Mucosa of stomach (tissue), 1 donor: ENCODE results near the gene JADE2.

ENCODE experiments used
- H3K27me3 ChIP-seq: one replicate; pipeline ENCODE4 v1.7.0; 2013; ENCODE audit warnings: mild to moderate bottlenecking, low read length; ENCODE audit not compliant: control insufficient read depth, insufficient read depth
- H3K36me3 ChIP-seq: one replicate; pipeline ENCODE4 v1.7.0; 2013; ENCODE audit warnings: low read length; ENCODE audit not compliant: control insufficient read depth, insufficient read depth
- H3K4me1 ChIP-seq: one replicate; pipeline ENCODE4 v1.7.0; 2013; ENCODE audit warnings: mild to moderate bottlenecking, low read length; ENCODE audit not compliant: control insufficient read depth, insufficient read depth
- H3K4me3 ChIP-seq: one replicate; pipeline ENCODE4 v1.7.0; 2013; ENCODE audit warnings: low read length
- H3K9ac ChIP-seq: one replicate; pipeline ENCODE4 v1.7.0; 2013; ENCODE audit warnings: mild to moderate bottlenecking, low read length, moderate library complexity
- H3K9me3 ChIP-seq: one replicate; pipeline ENCODE4 v1.7.0; 2013; ENCODE audit warnings: mild to moderate bottlenecking, low read length, moderate library complexity; ENCODE audit not compliant: control insufficient read depth
- donor health status: Pancreatic carcinoma.

JADE2 gene

GRCh38 chr5:134571693-134572405, 46.4 kb downstream of the JADE2 start:
- no peak overlapping the region for H3K9ac ChIP-seq
- no peak overlapping the region for H3K4me3 ChIP-seq
- H3K27me3 ChIP-seq: no peaks in the 10 kb centered on the region
- H3K4me1 ChIP-seq: peaks cover 26% of the 10 kb centered on the region
- H3K36me3 ChIP-seq: peaks cover 10% of the 10 kb centered on the region
- no peaks in the 10 kb centered on the region for H3K9me3 ChIP-seq

GRCh38 chr5:134572811-134573210, 47.3 kb downstream of the JADE2 start:
- H3K9me3 ChIP-seq: no peaks in the 10 kb centered on the region
- no peak overlapping the region for H3K4me3 ChIP-seq
- no peaks in the 10 kb centered on the region for H3K27me3 ChIP-seq
- H3K9ac ChIP-seq: no peak overlapping the region
- peaks cover 25% of the 10 kb centered on the region for H3K4me1 ChIP-seq
- peaks cover 6% of the 10 kb centered on the region for H3K36me3 ChIP-seq

- H3K9ac ChIP-seq: no peak overlapping the region
- H3K4me1 ChIP-seq: peaks cover 10% of the 10 kb centered on the region
- peaks cover 6% of the 10 kb centered on the region for H3K36me3 ChIP-seq
- H3K9me3 ChIP-seq: no peaks in the 10 kb centered on the region
- H3K27me3 ChIP-seq: no peaks in the 10 kb centered on the region
- H3K4me3 ChIP-seq: no peak overlapping the region
These were observed 49.1 kb downstream of the JADE2 start for GRCh38 chr5:134574521-134574920.

GRCh38 chr5:134575316-134575715, 49.8 kb downstream of the JADE2 start:
- Histone ChIP-seq H3K9me3 (no peaks in the 10 kb centered on the region), H3K36me3 (peaks cover 6% of the 10 kb centered on the region), H3K4me1 (peaks cover 6% of the 10 kb centered on the region), H3K4me3 (no peak overlapping the region), H3K27me3 (no peaks in the 10 kb centered on the region), H3K9ac (no peak overlapping the region)

GRCh38 chr5:134576386-134577021, 51.0 kb downstream of the JADE2 start:
- peaks cover 6% of the 10 kb centered on the region for H3K4me1 ChIP-seq
- no peak overlapping the region for H3K9ac ChIP-seq
- H3K36me3 ChIP-seq: peaks cover 6% of the 10 kb centered on the region
- H3K9me3 ChIP-seq: no peaks in the 10 kb centered on the region
- H3K4me3 ChIP-seq: no peak overlapping the region
- no peaks in the 10 kb centered on the region for H3K27me3 ChIP-seq

- no peaks in the 10 kb centered on the region for H3K9me3 ChIP-seq
- peaks cover 6% of the 10 kb centered on the region for H3K4me1 ChIP-seq
- no peak overlapping the region for H3K9ac ChIP-seq
- H3K36me3 ChIP-seq: peaks cover 6% of the 10 kb centered on the region
- H3K27me3 ChIP-seq: no peaks in the 10 kb centered on the region
- no peak overlapping the region for H3K4me3 ChIP-seq
These were observed 51.7 kb downstream of the JADE2 start for GRCh38 chr5:134577022-134577795.

- Histone ChIP-seq H3K4me1 (peaks cover 6% of the 10 kb centered on the region), H3K27me3 (no peaks in the 10 kb centered on the region), H3K9me3 (no peaks in the 10 kb centered on the region), H3K4me3 (no peak overlapping the region), H3K9ac (no peak overlapping the region), H3K36me3 (peaks cover 3% of the 10 kb centered on the region)
These were observed 52.5 kb downstream of the JADE2 start for GRCh38 chr5:134577796-134578577.

- Histone ChIP-seq H3K9ac (no peak overlapping the region), H3K36me3 (no peaks in the 10 kb centered on the region), H3K27me3 (no peaks in the 10 kb centered on the region), H3K9me3 (no peaks in the 10 kb centered on the region), H3K4me3 (no peak overlapping the region), H3K4me1 (peaks cover 6% of the 10 kb centered on the region)
These were observed 53.3 kb downstream of the JADE2 start for GRCh38 chr5:134578578-134579283.

- Histone ChIP-seq H3K4me3 (no peak overlapping the region), H3K9me3 (no peaks in the 10 kb centered on the region), H3K36me3 (no peaks in the 10 kb centered on the region), H3K27me3 (no peaks in the 10 kb centered on the region), H3K4me1 (peaks cover 6% of the 10 kb centered on the region), H3K9ac (no peak overlapping the region)
These were observed 53.9 kb downstream of the JADE2 start for GRCh38 chr5:134579284-134579771.

- no peak overlapping the region for H3K4me3 ChIP-seq
- H3K4me1 ChIP-seq: peaks cover 6% of the 10 kb centered on the region
- no peak overlapping the region for H3K9ac ChIP-seq
- H3K36me3 ChIP-seq: no peaks in the 10 kb centered on the region
- H3K27me3 ChIP-seq: no peaks in the 10 kb centered on the region
- H3K9me3 ChIP-seq: no peaks in the 10 kb centered on the region
These were observed 54.6 kb downstream of the JADE2 start for GRCh38 chr5:134580001-134580460.
